Skin epidermis (tissue), 12 donors: Measurements from ENCODE around the gene B4GALT3.

Experiments
- H3K27ac ChIP-seq, 21 experiments: fragments of 200-600 bp; sonication (generic) in 11 of 21; one replicate each; pipeline ENCODE4 v1.5.0; 2020; ENCODE audit warnings: mild to moderate bottlenecking in 3 of 21, inconsistent platforms in 2 of 21, moderate library complexity in 2 of 21
- H3K4me3 ChIP-seq, 7 experiments: fragments of 200-600 bp; sonication (generic) in 2 of 7; one replicate each; pipeline ENCODE4 v1.5.0; 2020; ENCODE audit warnings: inconsistent platforms in 2 of 7, mild to moderate bottlenecking in 2 of 7, moderate library complexity in 1 of 7

Gene B4GALT3

GRCh38 chr1:161192476-161193465 lies 15.5 kb upstream of the B4GALT3 start:
- Histone ChIP-seq H3K27ac (peak overlapping the region in 13 of 21 experiments; percentile 2 to 94 (median 36)), H3K4me3 (no peak overlapping the region)

GRCh38 chr1:161191971-161192370 lies 14.7 kb upstream of the B4GALT3 start:
- peak overlapping the region in 3 of 21 experiments; percentile 10 to 53 (median 15) for H3K27ac ChIP-seq

GRCh38 chr1:161190962-161191521 lies 13.7 kb upstream of the B4GALT3 start:
- H3K27ac ChIP-seq, result peak overlapping the region in 9 of 21 experiments; percentile 14 to 62 (median 23)
- H3K4me3 ChIP-seq, result no peak overlapping the region

More at GRCh38 chr1:161191971-161192370, 14.7 kb upstream of the B4GALT3 start:
- no peak overlapping the region for H3K4me3 ChIP-seq

- Histone ChIP-seq H3K27ac (peak overlapping the region in 5 of 21 experiments; percentile 3 to 94 (median 31)), H3K4me3 (no peak overlapping the region)
Measured at GRCh38 chr1:161189036-161189435, 11.7 kb upstream of the B4GALT3 start.

- peak overlapping the region in 5 of 21 experiments; percentile 27 to 94 (median 46) for H3K27ac ChIP-seq
- no peak overlapping the region for H3K4me3 ChIP-seq
Measured at GRCh38 chr1:161188381-161188780, 11.1 kb upstream of the B4GALT3 start.

GRCh38 chr1:161187311-161187710 lies 10.0 kb upstream of the B4GALT3 start:
- H3K4me3 ChIP-seq, result no peak overlapping the region

GRCh38 chr1:161185732-161186311 lies 8.5 kb upstream of the B4GALT3 start:
- Histone ChIP-seq H3K4me3 (no peak overlapping the region), H3K27ac (peak overlapping the region in 20 of 21 experiments; percentile 48 to 98 (median 78))

More at GRCh38 chr1:161187311-161187710, 10.0 kb upstream of the B4GALT3 start:
- H3K27ac ChIP-seq, result peak overlapping the region in 15 of 21 experiments; percentile 4 to 98 (median 80)

- Histone ChIP-seq H3K27ac (peak overlapping the region in 19 of 21 experiments; percentile 53 to 98 (median 79)), H3K4me3 (no peak overlapping the region)
Measured at GRCh38 chr1:161185282-161185682, 8.0 kb upstream of the B4GALT3 start.

GRCh38 chr1:161182214-161182613 lies 4.9 kb upstream of the B4GALT3 start:
- H3K4me3 ChIP-seq, result no peak overlapping the region
- H3K27ac ChIP-seq, result peak overlapping the region in 19 of 21 experiments; percentile 30 to 98 (median 74)

GRCh38 chr1:161180639-161181038 lies 3.3 kb upstream of the B4GALT3 start:
- peak overlapping the region in 4 of 21 experiments; percentile 66 to 95 (median 92) for H3K27ac ChIP-seq
- no peak overlapping the region for H3K4me3 ChIP-seq

- no peak overlapping the region for H3K4me3 ChIP-seq
- H3K27ac ChIP-seq, result peak overlapping the region in 5 of 21 experiments; percentile 7 to 95 (median 13)
Measured at GRCh38 chr1:161179698-161180097, 2.4 kb upstream of the B4GALT3 start.

GRCh38 chr1:161177936-161178244 lies 583 bp upstream of the B4GALT3 start:
- Histone ChIP-seq H3K27ac (peak overlapping the region in 20 of 21 experiments; percentile 36 to 97 (median 92)), H3K4me3 (peak overlapping the region in 6 of 7 experiments; percentile 43 to 92 (median 71))

- Histone ChIP-seq H3K27ac (peak overlapping the region in 20 of 21 experiments; percentile 36 to 97 (median 92)), H3K4me3 (peak overlapping the region; percentile 43 to 93 (median 72))
Measured at GRCh38 chr1:161176468-161177111, 717 bp downstream of the B4GALT3 start.

- peak overlapping the region in 5 of 7 experiments; percentile 43 to 86 (median 70) for H3K4me3 ChIP-seq
- peak overlapping the region in 10 of 21 experiments; percentile 79 to 97 (median 92) for H3K27ac ChIP-seq
Measured at GRCh38 chr1:161175771-161176453, 1.4 kb downstream of the B4GALT3 start.

GRCh38 chr1:161174911-161175310 lies 2.4 kb downstream of the B4GALT3 start:
- Histone ChIP-seq H3K27ac (no peak overlapping the region), H3K4me3 (no peak overlapping the region)

- H3K4me3 ChIP-seq, result no peak overlapping the region
- H3K27ac ChIP-seq, result peak overlapping the region in 7 of 21 experiments; percentile 7 to 59 (median 34)
Measured at GRCh38 chr1:161173711-161174110, 3.6 kb downstream of the B4GALT3 start.

- Histone ChIP-seq H3K4me3 (no peak overlapping the region), H3K27ac (peak overlapping the region in 11 of 21 experiments; percentile 7 to 59 (median 31))
Measured at GRCh38 chr1:161172776-161173376, 4.4 kb downstream of the B4GALT3 start.

- peak overlapping the region in 8 of 21 experiments; percentile 7 to 64 (median 32) for H3K27ac ChIP-seq
Measured at GRCh38 chr1:161172349-161172748, 5.0 kb downstream of the B4GALT3 start.

More at GRCh38 chr1:161172349-161172748, 5.0 kb downstream of the B4GALT3 start:
- H3K4me3 ChIP-seq, result no peak overlapping the region
